Right hindlimb (tissue), 1 donor: ENCODE measurements around the gene AREL1.
"Not testable (repeated sequence)": the region's sequence is repeated elsewhere in the genome, so short reads cannot be mapped to it uniquely, and the experiment has no call there.

Source experiments
- DNase-seq: peaks from one replicate; pipeline ENCODE4 v3.0.0-alpha.2; 2018

The AREL1 gene, protein sequence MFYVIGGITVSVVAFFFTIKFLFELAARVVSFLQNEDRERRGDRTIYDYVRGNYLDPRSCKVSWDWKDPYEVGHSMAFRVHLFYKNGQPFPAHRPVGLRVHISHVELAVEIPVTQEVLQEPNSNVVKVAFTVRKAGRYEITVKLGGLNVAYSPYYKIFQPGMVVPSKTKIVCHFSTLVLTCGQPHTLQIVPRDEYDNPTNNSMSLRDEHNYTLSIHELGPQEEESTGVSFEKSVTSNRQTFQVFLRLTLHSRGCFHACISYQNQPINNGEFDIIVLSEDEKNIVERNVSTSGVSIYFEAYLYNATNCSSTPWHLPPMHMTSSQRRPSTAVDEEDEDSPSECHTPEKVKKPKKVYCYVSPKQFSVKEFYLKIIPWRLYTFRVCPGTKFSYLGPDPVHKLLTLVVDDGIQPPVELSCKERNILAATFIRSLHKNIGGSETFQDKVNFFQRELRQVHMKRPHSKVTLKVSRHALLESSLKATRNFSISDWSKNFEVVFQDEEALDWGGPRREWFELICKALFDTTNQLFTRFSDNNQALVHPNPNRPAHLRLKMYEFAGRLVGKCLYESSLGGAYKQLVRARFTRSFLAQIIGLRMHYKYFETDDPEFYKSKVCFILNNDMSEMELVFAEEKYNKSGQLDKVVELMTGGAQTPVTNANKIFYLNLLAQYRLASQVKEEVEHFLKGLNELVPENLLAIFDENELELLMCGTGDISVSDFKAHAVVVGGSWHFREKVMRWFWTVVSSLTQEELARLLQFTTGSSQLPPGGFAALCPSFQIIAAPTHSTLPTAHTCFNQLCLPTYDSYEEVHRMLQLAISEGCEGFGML

DNA sequence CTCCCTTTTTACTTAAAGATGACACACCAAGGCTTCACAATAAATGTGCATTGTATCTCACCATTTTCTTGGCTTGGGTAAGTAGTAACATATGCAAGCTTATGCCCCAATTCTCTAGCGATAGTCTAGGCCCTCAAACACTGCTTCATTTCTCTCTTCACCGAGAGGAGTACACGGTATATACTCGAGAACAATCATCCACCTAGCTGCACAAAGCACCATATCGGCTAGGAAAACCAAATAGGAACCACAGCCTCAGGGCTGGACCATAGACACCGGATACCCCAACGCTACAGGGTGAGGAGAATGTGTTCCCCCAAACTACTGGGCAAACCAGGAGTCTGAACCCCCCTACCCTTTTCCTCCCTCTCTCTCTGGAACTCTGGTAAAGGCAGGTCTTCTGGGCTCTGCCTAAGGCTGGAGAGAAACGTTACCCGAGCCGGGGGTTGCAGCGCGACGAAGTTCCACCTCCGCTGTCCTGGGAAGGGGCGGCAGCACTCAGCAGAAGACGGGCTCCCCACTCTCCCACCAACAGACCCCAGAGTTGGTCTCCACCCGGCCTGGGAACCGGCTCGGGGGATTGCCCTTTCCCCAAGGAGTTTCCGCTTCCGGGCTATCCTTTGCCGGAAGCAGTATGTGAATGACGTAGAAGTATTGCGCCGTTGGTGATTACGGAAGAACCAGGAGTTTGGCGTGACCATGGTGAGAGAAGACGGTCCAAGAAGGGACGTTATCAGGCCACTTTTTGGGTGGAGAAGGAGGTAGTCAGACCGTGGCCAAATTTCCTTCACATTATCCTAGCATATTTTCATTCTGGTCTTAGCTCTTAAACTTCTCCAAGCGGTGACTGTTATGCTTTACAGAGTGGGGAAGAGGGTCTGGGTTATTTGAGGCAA lies at the start of gene AREL1, which contains the start of gene FCF1:
Gene AREL1, minus strand, starts transcription at position 582 of the 896 bp plus-strand sequence. CDS start 27,465 bp downstream, outside the sequence.
Gene FCF1, plus strand, starts transcription at position 646 of the 896 bp plus-strand sequence. Its CDS starts 54 bp downstream, at position 700.
- peak; percentile 93 for DNase-seq

DNA sequence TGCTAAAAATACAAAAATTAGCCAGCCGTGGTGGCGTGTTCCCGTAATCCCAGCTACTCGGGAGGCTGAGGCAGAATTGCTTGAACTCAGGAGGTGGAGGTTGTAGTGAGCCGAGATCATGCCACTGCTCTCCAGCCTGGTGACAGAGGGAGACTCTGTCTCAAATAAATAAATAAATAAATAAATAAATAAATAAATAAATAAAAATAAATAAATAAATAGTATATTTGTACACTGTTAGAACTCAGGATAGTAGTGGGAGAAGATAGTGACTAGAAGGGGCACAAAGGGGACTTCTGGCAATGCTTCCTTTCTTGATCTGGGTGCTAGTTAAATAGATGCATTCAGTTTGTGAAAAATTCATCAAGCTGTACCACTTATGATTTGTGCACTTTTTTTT lies 45.6 kb upstream of the AREL1 start:
- DNase-seq, result not testable (repeated sequence)

DNA sequence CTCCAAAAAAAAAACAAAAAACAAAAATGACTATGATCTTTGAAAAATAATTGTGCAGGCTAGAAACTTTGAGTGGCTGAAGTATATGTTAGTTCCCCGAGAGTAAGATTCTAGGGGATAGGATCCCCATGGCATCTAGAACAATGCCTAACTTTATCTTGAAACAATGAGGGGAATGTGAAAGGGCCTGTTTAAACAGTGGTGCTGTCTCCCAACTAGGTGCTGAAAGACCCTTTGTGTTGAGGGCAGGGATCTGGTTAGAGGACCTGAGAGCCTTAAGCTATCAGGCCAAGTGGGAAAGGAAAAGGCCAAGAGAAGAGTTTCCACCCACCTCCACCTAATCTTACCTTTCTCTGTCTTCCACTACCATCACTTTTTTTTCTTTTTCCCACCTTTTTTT lies 43.4 kb upstream of the AREL1 start:
- no peak for DNase-seq

DNA sequence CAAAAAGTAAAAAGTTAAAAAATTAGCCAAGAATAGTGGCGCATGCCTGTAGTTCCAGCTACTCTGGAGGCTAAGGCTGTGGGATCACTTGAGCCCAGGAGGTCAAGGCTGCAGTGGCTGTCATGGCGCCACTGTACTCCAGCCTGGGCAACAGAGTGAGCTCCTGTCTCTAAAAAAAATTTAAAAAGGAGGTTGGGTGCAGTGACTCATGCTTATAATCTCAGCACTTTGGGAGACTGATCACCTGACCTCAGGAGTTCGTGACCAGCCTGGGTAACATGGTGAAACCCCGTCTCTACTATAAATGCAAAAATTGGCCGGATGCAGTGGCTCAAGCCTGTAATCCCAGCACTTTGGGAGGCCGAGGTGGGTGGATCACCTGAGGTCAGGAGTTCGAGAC lies 42.0 kb upstream of the AREL1 start:
- no peak for DNase-seq

DNA sequence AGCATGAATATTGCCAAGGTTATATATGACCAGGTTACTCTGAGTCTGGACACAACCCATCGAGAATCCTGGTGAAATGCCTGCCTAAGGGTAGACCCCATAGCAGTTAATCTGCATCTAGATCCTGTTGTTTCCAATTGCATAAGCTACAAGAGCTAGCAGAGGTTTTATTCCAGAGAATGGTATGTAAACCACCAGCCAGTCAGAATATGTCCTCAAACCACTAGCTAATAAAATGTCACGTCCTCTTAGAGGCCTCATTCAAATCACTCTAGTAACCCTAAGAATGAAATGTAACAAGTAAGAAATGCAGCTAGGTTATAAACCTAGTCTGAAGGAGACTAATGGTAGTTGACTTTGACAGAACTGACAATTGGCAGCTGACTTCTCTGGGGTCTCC lies 41.3 kb upstream of the AREL1 start:
- DNase-seq, result no peak

DNA sequence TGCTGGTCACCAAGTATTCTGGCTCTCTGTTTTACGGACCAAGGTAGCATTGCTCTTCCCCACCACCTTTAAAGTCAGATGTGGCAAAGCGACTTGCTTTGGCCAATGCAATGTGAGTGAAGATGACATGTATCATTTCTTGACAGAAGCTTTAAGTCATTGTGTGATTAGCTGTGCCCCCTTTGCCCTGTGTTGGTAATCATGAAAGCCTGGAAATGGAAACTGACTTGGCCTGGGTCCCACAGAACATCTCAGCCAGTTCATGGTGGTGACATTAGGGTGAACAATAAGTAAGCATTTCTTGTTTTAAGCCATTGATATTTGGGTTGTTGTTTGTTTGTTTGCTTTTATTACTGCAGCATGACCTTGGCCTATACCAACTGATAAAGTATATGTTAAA lies 34.4 kb upstream of the AREL1 start:
- no peak for DNase-seq

DNA sequence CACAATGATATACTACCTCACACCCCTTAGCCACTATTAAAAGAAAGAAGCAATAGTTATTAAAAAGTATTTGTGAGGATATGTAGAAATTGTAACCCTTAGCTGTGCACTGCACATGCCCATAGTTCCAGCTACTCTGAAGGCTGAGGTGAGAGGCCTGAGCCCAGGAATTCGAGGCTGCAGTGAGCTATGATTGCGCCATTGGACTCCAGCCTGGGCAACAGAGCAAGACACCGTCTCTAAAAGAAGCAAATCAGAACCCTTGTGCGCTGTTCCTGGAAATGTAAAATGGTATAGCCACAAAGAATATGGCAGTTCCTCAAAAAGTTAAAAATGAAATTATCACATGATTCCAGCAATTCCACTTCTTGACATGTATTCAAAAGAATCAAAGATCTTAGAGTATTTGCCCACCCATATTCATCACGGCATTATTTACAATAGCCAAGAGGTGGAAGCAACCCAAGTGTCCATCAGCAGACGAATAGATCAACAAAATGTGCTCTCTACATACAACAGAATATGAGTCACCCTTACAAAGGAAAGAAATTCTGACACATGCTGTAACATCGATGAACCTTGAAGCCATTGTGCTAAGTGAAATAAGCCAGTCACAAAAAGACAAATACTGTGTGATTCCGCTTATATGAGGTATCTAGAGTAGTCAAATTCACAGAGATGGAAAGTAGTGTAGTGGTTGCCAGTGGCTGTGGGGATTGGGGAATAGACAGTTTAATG lies 26.6 kb upstream of the AREL1 start:
- no peak for DNase-seq

DNA sequence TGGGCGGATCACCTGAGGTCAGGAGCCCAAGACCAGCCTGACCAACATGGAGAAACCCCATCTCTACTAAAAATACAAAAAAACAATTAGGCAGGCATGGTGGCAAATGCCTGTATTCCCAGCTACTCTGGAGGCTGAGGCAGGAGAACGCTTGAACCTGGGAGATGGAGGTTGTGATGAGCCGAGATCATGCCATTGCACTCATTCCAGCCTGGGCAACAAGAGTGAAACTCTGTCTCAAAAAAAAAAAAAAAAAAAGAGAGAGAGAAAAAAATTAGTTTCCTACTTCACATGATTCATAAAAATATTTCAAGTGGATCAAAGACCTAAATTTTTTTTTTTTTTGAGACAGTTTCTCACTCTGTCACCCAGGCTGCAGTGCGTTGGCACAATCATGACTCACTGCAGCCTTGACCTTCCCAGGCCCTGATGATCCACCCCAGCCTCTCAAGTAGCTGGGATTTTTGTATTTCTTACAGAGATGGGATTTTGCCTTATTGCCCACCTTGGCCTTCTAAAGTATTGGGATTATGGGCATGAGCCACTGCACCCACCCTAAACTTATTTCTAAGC lies 25.0 kb upstream of the AREL1 start:
- DNase-seq, result no peak

DNA sequence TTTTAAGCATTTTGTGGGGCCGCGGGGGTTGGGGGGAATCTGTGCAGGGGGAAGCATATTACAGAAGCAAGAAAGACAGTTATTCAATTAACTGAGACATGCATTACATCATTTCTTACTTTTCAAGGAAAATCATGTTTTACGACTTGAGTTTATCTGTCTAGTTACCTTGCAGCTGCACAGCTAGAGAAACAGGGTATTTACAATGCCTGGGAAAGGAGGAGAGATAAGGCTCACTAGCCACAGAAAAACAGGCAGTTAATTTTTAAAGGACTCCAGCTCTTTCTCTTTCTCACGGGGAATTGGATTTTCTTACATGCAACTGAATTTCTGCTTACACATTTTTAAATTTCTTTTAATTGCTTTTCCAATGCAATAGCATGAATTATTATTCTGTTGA lies 22.2 kb upstream of the AREL1 start:
- DNase-seq, result no peak

DNA sequence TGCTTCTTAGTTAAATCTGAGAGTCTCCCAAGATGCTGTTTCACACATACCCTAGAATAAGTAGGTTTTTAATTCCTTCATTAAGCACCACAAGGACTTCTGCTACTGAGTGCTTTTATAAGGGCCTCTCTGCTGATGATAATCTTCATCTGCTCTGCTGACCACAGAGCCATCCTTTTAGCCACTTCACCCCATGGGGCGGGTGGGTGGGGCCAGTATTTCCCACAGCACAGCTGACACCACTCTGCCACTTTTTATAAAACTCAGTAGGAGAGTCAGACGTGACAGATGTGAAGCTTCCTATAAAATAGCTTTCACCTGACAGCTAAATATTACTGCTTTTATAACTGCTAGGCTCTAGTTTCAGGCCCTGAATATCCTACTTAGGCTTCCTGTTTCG lies 20.3 kb upstream of the AREL1 start:
- DNase-seq, result no peak

DNA sequence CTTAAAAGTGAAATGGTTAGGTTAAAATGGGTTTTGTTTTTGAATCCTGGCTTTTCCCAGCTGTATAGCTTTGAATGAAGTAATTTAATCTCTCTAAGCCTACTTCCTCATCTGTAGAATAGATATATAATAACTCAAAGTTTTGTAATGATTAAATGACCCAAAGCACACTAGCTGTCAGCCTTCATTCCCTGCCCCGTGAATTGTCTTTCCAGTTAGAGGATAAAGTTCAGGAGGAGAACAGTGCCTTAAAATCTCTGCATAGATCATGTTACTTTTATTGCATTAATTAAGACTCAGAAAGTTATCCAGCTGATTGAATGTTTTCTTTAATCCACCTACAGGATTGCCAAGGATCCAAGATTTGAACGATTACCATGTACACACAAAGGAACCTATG lies 19.5 kb upstream of the AREL1 start:
- no peak for DNase-seq

DNA sequence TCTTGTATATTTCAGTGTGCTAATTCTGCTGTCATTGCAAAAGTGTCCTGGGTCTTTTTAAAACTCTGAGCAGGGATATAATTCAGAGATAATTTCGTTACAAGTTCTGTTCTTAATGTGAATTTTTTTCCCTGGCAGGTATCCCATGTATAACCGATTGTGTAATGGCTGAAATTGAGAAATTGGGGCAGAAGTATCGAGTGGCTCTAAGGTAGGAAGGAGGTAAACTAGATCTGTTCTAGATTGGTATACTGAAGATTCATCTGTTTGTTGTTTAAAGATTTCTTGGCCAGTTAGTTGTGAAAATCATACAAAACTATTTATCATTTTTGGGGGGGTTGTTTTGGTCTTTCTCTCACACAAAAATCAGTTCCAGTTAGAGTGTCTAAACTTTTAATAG lies 10.3 kb upstream of the AREL1 start:
- no peak for DNase-seq

DNA sequence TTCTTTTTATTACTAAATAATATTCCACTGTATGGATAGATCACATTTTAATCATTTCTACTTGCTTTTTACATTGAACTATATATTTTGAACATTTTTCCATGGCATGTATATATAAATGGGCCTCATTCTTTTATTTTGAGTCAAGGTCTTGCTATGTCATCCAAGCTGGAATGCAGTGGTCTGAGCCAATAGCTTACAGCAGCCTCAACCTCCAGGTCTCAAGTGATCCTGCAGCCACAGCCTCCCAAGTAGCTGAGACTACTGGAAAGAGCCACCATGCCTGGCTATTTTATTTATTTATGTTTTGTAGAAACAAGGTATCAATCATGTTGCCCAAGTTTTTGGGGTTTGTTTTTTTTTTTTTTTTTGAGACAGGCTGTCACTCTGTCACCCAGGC lies 7.6 kb upstream of the AREL1 start:
- no peak for DNase-seq

DNA sequence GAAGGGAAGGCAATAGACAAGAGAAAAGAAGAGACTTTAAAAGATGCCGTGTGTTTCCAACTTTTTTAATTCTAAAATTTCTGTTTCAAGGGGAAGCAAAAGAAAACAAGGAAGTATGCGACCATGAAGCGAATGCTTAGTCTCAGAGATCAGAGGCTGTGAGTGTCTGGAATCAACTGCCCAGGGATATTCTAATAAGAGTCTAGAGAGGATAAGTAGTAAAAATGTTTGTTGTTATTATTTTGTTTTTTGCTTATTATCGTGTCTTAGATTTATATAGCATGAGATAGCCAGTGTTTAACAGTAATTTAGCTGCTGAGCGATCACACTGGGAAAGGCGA lies 485 bp upstream of the AREL1 start:
- DNase-seq, result no peak

DNA sequence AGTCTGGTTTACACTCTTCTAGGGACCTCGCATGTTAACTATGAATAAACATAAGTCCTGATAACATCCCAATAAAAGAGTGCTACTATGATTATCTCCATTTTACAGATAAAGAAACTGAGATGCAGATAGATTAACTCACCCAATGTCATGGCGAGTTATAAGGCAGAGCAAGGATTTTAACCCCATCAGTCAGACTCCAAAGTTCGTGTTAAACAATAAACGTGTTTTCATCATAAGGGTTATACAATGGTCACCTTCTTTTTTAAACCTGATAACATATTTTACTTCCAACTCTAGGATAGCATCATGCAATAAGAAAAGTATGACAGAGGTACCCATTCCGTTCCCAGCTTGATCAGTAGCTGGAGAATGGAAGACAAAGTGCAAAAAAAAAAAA lies 1.2 kb downstream of the AREL1 start:
- no peak for DNase-seq

DNA sequence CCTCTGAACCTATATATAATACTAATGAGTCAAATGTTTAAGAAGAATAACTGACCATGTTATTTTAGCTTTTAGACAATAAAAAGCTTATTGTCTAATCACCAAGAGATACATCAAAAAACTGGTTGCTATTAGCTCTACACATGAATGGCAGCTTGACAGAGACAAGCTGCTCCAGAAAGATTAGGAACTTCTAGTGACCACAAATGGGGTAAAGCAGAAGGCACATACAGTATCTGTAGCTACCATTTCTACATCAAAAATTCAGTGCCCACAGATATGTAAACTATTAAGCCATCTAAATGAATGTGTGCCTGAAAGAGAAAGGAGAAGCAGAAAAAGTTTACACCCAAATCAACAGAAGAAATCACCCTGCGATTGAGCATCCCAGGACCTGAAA lies 2.4 kb downstream of the AREL1 start:
- DNase-seq, result no peak

DNA sequence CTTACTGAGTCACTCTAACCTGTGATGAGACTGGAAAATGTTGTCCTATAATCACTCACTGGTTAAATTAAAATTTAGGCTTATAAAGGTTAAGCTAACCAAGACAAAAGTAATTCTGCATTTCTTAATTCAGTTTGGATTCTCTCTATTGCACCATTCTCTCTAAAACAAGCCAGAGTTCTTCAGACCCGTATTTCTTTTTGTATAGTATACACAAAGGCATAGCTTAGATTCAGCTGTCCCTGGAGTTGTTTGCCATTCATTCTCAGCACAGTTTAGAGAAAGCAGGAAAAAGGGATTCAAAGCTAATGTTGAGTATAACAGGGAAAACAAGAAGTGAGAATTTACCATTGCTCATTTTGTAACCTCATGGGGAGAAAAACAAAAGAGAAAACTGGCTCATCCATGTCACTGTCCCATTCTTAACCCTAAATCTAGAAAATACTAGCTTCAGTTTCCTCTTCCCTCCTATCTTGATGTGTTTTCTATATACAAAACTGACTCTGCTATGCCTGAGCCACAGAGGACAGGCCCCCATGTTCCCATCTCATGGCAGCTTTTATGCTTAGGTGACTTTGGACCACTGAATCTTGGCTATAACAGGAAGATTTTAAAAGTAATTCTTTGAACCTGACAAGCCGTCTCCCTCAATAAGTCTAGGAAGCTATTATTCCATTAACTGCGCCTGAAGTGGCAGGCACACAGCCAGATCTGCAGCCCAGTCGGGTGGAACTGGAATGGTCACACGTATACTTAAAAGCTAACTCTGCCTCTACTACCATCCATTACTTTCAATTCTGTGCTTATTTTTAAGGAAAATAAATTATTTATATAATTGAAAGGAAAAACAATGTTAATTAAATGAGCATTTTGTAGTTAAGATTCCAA lies 7.0 kb downstream of the AREL1 start:
- no peak for DNase-seq

DNA sequence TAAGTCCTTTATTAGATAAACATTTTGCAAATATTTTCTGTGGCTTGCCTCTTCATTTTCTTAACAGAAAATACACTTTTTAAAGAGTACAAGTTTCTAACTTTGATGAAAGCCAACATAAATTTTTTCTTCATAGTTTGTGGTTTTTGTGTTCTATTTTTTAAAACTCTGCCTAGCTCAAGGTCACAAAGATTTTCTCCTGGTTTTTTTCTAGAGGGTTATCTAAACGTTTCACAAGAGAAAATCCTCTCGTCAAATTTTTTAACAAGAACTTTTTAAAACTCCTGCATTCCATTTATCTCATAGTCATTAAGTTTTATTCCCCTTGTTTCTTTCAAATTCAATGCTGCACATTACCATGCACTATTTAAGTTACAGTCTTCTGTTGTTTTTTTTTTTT lies 8.2 kb downstream of the AREL1 start:
- DNase-seq, result no peak

DNA sequence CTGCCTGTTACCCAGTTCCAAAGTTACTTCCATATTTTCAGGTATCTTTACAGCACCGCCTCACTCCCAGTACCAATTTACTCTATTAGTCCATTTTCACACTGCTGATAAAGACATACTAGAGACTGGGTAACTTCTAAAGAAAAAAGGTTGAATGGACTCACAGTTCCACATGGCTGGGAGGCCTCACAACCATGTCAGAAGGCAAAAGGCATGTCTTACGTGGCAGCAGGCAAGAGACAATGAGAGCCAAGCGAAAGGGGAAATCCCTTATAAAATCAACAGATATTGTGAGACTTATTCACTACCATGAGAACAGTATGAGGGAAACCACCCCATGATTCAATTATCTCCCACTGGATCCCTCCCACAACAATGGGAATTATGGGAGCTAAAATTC lies 9.8 kb downstream of the AREL1 start:
- DNase-seq, result no peak

DNA sequence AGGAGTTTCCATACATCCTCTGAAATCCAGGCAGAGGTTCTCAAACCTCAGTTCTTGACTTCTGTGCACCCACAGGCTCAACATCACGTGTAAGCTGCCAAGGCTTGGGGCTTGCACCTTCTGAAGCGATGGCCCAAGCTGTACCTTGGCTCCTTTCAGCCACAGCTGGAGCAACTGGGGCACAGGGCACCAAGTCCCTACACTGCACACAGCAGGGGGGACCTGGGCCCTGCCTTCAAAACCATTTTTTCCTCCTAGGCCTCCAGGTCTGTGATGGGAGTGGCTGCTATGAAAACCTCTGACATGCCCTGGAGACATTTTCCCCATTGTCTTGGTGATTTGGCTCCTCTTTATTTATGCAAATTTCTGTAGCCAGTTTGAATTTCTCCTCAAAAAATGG lies 10.6 kb downstream of the AREL1 start:
- DNase-seq, result no peak

DNA sequence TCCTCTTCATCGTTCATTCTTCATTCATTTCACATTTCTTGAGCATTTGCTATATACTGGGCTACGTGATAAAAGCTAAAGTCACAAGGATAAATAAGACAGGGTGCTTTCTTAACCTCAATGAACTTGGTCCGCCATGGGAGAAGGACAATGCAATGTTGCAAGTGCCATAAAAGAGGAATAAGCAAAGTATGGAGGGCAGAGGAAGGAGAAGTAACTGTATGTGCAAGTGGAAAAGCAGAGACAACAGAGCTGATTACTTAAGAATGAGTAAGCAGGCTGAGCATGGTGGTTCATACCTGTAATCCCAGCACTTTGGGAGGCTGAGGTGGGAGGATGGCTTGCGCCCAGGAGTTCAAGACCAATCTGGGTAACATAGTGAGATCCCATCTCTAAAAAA lies 14.4 kb downstream of the AREL1 start:
- DNase-seq, result no peak
